ENCODE data around the gene MRPS31.

MRPS31 gene

DNA sequence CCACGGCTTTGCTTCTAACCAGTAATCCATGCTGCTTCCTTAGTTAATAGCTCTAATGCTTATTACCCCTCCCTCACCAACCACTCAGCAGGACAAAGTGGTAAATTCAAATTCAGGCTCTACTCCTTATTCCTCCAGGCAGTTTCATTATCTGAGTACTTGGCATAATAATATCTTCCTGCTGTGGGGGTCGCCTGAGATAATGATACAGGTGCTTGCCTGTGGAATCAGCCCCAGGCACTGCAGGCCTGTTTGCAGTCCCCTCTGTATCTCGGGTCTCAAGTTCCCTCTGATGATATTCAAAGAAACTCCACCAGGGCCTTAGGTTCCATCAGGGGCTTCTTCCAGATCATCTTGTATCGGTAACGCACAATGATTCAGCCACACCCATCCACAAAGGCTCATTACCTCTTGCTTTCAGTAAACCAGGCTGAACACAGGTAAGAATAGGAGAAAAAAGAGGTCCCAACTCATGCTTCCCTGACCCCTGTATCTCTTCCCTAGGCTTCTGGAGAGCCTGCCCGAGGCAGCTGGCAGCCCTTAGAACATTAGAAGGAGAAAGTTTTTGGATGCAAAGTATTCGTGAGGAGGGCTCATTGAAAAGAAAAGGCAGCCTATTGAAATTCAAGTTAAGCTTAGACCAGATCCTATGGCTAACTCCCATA is 90.2 kb downstream of the MRPS31 start:
- DNase-seq, result no peak
- Histone ChIP-seq H2AFZ (ENCODE audit: low read length) (no peak overlapping the region), H3K4me3 (ENCODE audit: low read length) (no peak overlapping the region), H3K27ac (ENCODE audit: low read length) (no peak overlapping the region), H3K79me2 (ENCODE audit: low read length) (no peaks in the 10 kb centered on the region), H3K9me3 (replicated peaks; ENCODE audit: insufficient read depth, low read length) (no peaks in the 10 kb centered on the region), H3K4me1 (ENCODE audit: low read length) (no peaks in the 10 kb centered on the region), H3K9me2 (replicated peaks; ENCODE audit: insufficient read depth, low read length) (no peaks in the 10 kb centered on the region), H3K36me3 (replicated peaks; ENCODE audit: insufficient read depth, low read length) (no peaks in the 10 kb centered on the region), H3K9ac (ENCODE audit: low read length) (no peak overlapping the region), H3K27me3 (replicated peaks; ENCODE audit: insufficient read depth, low read length) (no peaks in the 10 kb centered on the region), H3K4me2 (ENCODE audit: low read depth, low read length) (no peak overlapping the region), H4K20me1 (ENCODE audit: insufficient read depth, low read length) (no peaks in the 10 kb centered on the region), H3F3A (ENCODE audit: insufficient read depth, low read length) (no peaks in the 10 kb centered on the region)
- no peak for TF ChIP-seq EZH2 (optimal IDR thresholded peaks at IDR 0.05; ENCODE audit: low read depth, low read length)
- TF ChIP-seq EZH2phosphoT487 (IDR thresholded peaks at IDR 0.05; ENCODE audit: low read length), result no peak
- no peak for TF ChIP-seq CTCF (IDR thresholded peaks at IDR 0.05; ENCODE audit: low read length)

GRCh38 chr13:40679480-40679985 is 91.5 kb downstream of the MRPS31 start:
- no peak overlapping the region for H2AFZ ChIP-seq (ENCODE audit: low read length)
- H3K27ac ChIP-seq (ENCODE audit: low read length), result no peak overlapping the region
- no peaks in the 10 kb centered on the region for H3K36me3 ChIP-seq (replicated peaks; ENCODE audit: insufficient read depth, low read length)
- DNase-seq, result no peak
- H3K27me3 ChIP-seq (replicated peaks; ENCODE audit: insufficient read depth, low read length), result no peaks in the 10 kb centered on the region
- no peak overlapping the region for H3K4me3 ChIP-seq (ENCODE audit: low read length)
- H3F3A ChIP-seq (ENCODE audit: insufficient read depth, low read length), result no peaks in the 10 kb centered on the region
- H3K79me2 ChIP-seq (ENCODE audit: low read length), result no peaks in the 10 kb centered on the region
- no peaks in the 10 kb centered on the region for H4K20me1 ChIP-seq (ENCODE audit: insufficient read depth, low read length)
- H3K9me3 ChIP-seq (replicated peaks; ENCODE audit: insufficient read depth, low read length), result no peaks in the 10 kb centered on the region
- H3K9me2 ChIP-seq (replicated peaks; ENCODE audit: insufficient read depth, low read length), result no peaks in the 10 kb centered on the region
- no peak overlapping the region for H3K4me2 ChIP-seq (ENCODE audit: low read depth, low read length)
- H3K4me1 ChIP-seq (ENCODE audit: low read length), result no peaks in the 10 kb centered on the region
- TF ChIP-seq EZH2 (optimal IDR thresholded peaks at IDR 0.05; ENCODE audit: low read depth, low read length) (no peak), CTCF (IDR thresholded peaks at IDR 0.05; ENCODE audit: low read length) (no peak), EZH2phosphoT487 (IDR thresholded peaks at IDR 0.05; ENCODE audit: low read length) (no peak)
- no peak overlapping the region for H3K9ac ChIP-seq (ENCODE audit: low read length)
